H9 (cell line): Measurements from ENCODE around the gene ACADSB. TPM values are rescaled to one million over a fixed set of nuclear protein-coding genes. Genes with fewer than 3 reads are reported as not detected.

ENCODE experiments used
- DNase-seq: peaks from one replicate; pipeline ENCODE4 v3.0.0-alpha.2; 2017
- H2AFZ ChIP-seq: one replicate; pipeline ENCODE4 v1.6.1; 2013; ENCODE audit warnings: mild to moderate bottlenecking, low read length, control low read depth, moderate library complexity
- H2AK5ac ChIP-seq: 2 replicates; pipeline ENCODE4 v1.6.1; 2013; ENCODE audit warnings: low read length, control low read depth, mixed read lengths; ENCODE audit not compliant: insufficient read length
- H2BK120ac ChIP-seq: one replicate; pipeline ENCODE4 v1.6.1; 2013; ENCODE audit warnings: low read depth, mild to moderate bottlenecking, low read length, control low read depth, inconsistent platforms; ENCODE audit not compliant: poor library complexity, severe bottlenecking
- H2BK12ac ChIP-seq: 2 replicates; pipeline ENCODE4 v1.6.1; 2013; ENCODE audit warnings: low read length, control low read depth, mixed read lengths, low read depth; ENCODE audit not compliant: insufficient read length
- H2BK15ac ChIP-seq: 2 replicates; pipeline ENCODE4 v1.6.1; 2013; ENCODE audit warnings: low read depth, low read length, control low read depth
- H2BK20ac ChIP-seq: one replicate; pipeline ENCODE4 v1.6.1; 2013; ENCODE audit warnings: low read depth, mild to moderate bottlenecking, low read length, control low read depth, inconsistent platforms; ENCODE audit not compliant: poor library complexity, severe bottlenecking
- H2BK5ac ChIP-seq: 2 replicates; pipeline ENCODE4 v1.6.1; 2013; ENCODE audit warnings: low read length, control low read depth, mixed read lengths; ENCODE audit not compliant: insufficient read length
- H3K14ac ChIP-seq: 2 replicates; pipeline ENCODE4 v1.6.1; 2013; ENCODE audit warnings: low read length, control low read depth; ENCODE audit not compliant: insufficient read depth
- H3K18ac ChIP-seq: 2 replicates; pipeline ENCODE4 v1.6.1; 2013; ENCODE audit warnings: low read depth, mild to moderate bottlenecking, mixed read lengths, low read length, control low read depth; ENCODE audit not compliant: insufficient read length
- H3K23ac ChIP-seq: 2 replicates; pipeline ENCODE4 v1.6.1; 2013; ENCODE audit warnings: low read length, control low read depth, mixed read lengths, low read depth; ENCODE audit not compliant: insufficient read length
- H3K23me2 ChIP-seq: 2 replicates; pipeline ENCODE4 v1.6.1; 2013; ENCODE audit warnings: low read depth, mild to moderate bottlenecking, mixed read lengths, low read length, control low read depth; ENCODE audit not compliant: insufficient read length, poor library complexity, severe bottlenecking
- H3K27ac ChIP-seq: 2 replicates; pipeline ENCODE4 v1.5.1; 2013; ENCODE audit warnings: low read length, control low read depth, mixed read lengths, low read depth; ENCODE audit not compliant: insufficient read length
- H3K27me3 ChIP-seq: 2 replicates; pipeline ENCODE4 v1.6.1; 2013; ENCODE audit warnings: low read length, control low read depth, inconsistent platforms; ENCODE audit not compliant: insufficient read depth
- H3K4ac ChIP-seq: 2 replicates; pipeline ENCODE4 v1.6.1; 2013; ENCODE audit warnings: low read depth, mild to moderate bottlenecking, control low read depth, inconsistent platforms, low read length, moderate library complexity
- H3K4me1 ChIP-seq: 2 replicates; pipeline ENCODE4 v1.6.1; 2013; ENCODE audit warnings: low read length, control low read depth, inconsistent platforms; ENCODE audit not compliant: insufficient read depth
- H3K4me2 ChIP-seq: 2 replicates; pipeline ENCODE4 v1.6.1; 2013; ENCODE audit warnings: low read length, control low read depth, mixed read lengths; ENCODE audit not compliant: insufficient read length, insufficient read depth
- H3K56ac ChIP-seq: 2 replicates; pipeline ENCODE4 v1.6.1; 2013; ENCODE audit warnings: low read depth, mild to moderate bottlenecking, mixed read lengths, low read length, control low read depth; ENCODE audit not compliant: insufficient read length
- H3K79me1 ChIP-seq: 2 replicates; pipeline ENCODE4 v1.6.1; 2013; ENCODE audit warnings: low read depth, mild to moderate bottlenecking, moderate library complexity, low read length, control low read depth, inconsistent platforms; ENCODE audit not compliant: insufficient read depth, poor library complexity, severe bottlenecking
- H3K79me2 ChIP-seq: 2 replicates; pipeline ENCODE4 v1.6.1; 2013; ENCODE audit warnings: low read length, control low read depth, inconsistent platforms; ENCODE audit not compliant: insufficient read depth
- H3K9ac ChIP-seq: 2 replicates; pipeline ENCODE4 v1.6.1; 2013; ENCODE audit warnings: low read length, control low read depth, mixed read lengths; ENCODE audit not compliant: insufficient read length; ENCODE audit errors: extremely low read depth
- H3K9me3 ChIP-seq: one replicate; pipeline ENCODE4 v1.6.1; 2013; ENCODE audit warnings: low read depth, low read length, inconsistent platforms; ENCODE audit not compliant: control insufficient read depth
- H3T11ph ChIP-seq: one replicate; pipeline ENCODE4 v1.6.1; 2013; ENCODE audit warnings: mild to moderate bottlenecking, low read length, control low read depth, inconsistent platforms
- H4K20me1 ChIP-seq: one replicate; pipeline ENCODE4 v1.6.1; 2013; ENCODE audit not compliant: control insufficient read depth, insufficient read length, insufficient read depth
- H4K5ac ChIP-seq: 2 replicates; pipeline ENCODE4 v1.6.1; 2013; ENCODE audit warnings: low read depth, mild to moderate bottlenecking, mixed read lengths, low read length, control low read depth; ENCODE audit not compliant: insufficient read length
- H4K8ac ChIP-seq: replicated peaks from 2 replicates; pipeline ENCODE4 v1.6.1; 2013; ENCODE audit warnings: low read length, control low read depth, mixed read lengths, low read depth; ENCODE audit not compliant: insufficient read length
- H4K91ac ChIP-seq: 2 replicates; pipeline ENCODE4 v1.6.1; 2013; ENCODE audit warnings: low read depth, mild to moderate bottlenecking, moderate library complexity, mixed read lengths, low read length, control low read depth; ENCODE audit not compliant: insufficient read length
- H3K27ac Mint-ChIP-seq, 3 experiments: 2 replicates in 2 of 3; 3 replicates in 1 of 3; pipeline ENCODE4 v1.8.0; 2020 to 2021; ENCODE audit warnings: mixed read lengths in 3 of 3, mild to moderate bottlenecking in 1 of 3, moderate library complexity in 1 of 3
- H3K27me3 Mint-ChIP-seq: 2 replicates; pipeline ENCODE4 v1.8.0; 2021; ENCODE audit warnings: low read depth, mild to moderate bottlenecking, moderate library complexity, mixed read lengths
- H3K36me3 Mint-ChIP-seq, 3 experiments: 2 replicates in 2 of 3; 3 replicates in 1 of 3; pipeline ENCODE4 v1.8.0; 2020 to 2021; ENCODE audit warnings: low read depth in 3 of 3, mixed read lengths in 3 of 3; ENCODE audit not compliant: insufficient read depth in 1 of 3
- H3K4me1 Mint-ChIP-seq, 2 experiments: 2 replicates each; pipeline ENCODE4 v1.8.0; 2020; ENCODE audit warnings: mixed read lengths in 2 of 2
- H3K4me3 Mint-ChIP-seq, 2 experiments: 2 replicates in 1 of 2; 3 replicates in 1 of 2; pipeline ENCODE4 v1.8.0; 2020 to 2021; ENCODE audit warnings: mild to moderate bottlenecking in 2 of 2, mixed read lengths in 2 of 2, moderate library complexity in 1 of 2
- H3K9me3 Mint-ChIP-seq, 2 experiments: 2 replicates in 1 of 2; 3 replicates in 1 of 2; pipeline ENCODE4 v1.8.0; 2020; ENCODE audit warnings: mild to moderate bottlenecking in 2 of 2, mixed read lengths in 2 of 2, moderate library complexity in 1 of 2
- CTCF ChIP-seq: fragments of 200-600 bp; sonication (generic); conservative IDR thresholded peaks from 3 replicates; pipeline ENCODE4 v1.8.0; 2021; ENCODE audit warnings: antibody characterized with exemption, mild to moderate bottlenecking
- WGBS: extraction: QIAGEN DNeasy Blood & Tissue Kit; methylation state at CpG from one replicate; pipeline ENCODE4 v1.1.7; 2013; ENCODE audit warnings: missing lambda C conversion rate, low lambda C conversion rate, mixed read lengths; ENCODE audit not compliant: insufficient read length; ENCODE audit errors: extremely low coverage; 5-methylcytosine and 5-hydroxymethylcytosine counted together
- total RNA-seq: library from RNA; stranded (reverse); gene quantifications from 2 replicates; pipeline ENCODE4 v1.2.1, GENCODE V29; 2021

The ACADSB gene
- total RNA-seq, 1 experiment from 2014 or later: 35.1 TPM

- WGBS: no CpG with 5 or more reads among the region's 7 CpGs
- H2BK5ac ChIP-seq: no peak overlapping the region
- peak overlapping the region in 1 of 3 experiments; percentile 84; a peak in 2 of 7 replicates for H3K27ac Mint-ChIP-seq
- H3K27me3 ChIP-seq: no peaks in the 10 kb centered on the region; the same call in 1 of the 2 replicates
- no peaks in the 10 kb centered on the region; the same call in none of the 2 replicates for H3K27me3 Mint-ChIP-seq
- H3T11ph ChIP-seq: no peak overlapping the region
- H3K9me3 ChIP-seq: no peaks in the 10 kb centered on the region
- no peak overlapping the region for H4K91ac ChIP-seq
- H3K79me2 ChIP-seq: no peaks in the 10 kb centered on the region
- H2BK20ac ChIP-seq: no peak overlapping the region
- H3K4ac ChIP-seq: no peak overlapping the region
- H2AFZ ChIP-seq: no peak overlapping the region
- H3K27ac ChIP-seq: no peak overlapping the region
- no peak for TF ChIP-seq CTCF
- no peak overlapping the region for H2BK15ac ChIP-seq
- peaks cover 19% of the 10 kb centered on the region for H3K4me1 ChIP-seq
- DNase-seq: no peak
- no peak overlapping the region for H2BK12ac ChIP-seq
- H3K36me3 Mint-ChIP-seq: peaks cover 4 to 22% (median 7%) of the 10 kb centered on the region in 3 experiments
- H3K18ac ChIP-seq: no peak overlapping the region
- no peak overlapping the region for H2AK5ac ChIP-seq
- H3K4me2 ChIP-seq: no peak overlapping the region
- H2BK120ac ChIP-seq: no peak overlapping the region
- no peak overlapping the region for H3K56ac ChIP-seq
- no peak overlapping the region for H3K14ac ChIP-seq
- H3K9me3 Mint-ChIP-seq: peaks cover 4 to 13% of the 10 kb centered on the region in 2 experiments; a peak in 3 of 5 replicates
- no peak overlapping the region for H3K9ac ChIP-seq
- no peaks in the 10 kb centered on the region for H3K79me1 ChIP-seq
- no peak overlapping the region for H4K8ac ChIP-seq
- no peak overlapping the region for H3K23ac ChIP-seq
- H3K4me1 Mint-ChIP-seq: peaks cover 69 to 76% of the 10 kb centered on the region in 2 experiments
- H4K5ac ChIP-seq: no peak overlapping the region
- peak overlapping the region in 1 of 2 experiments; percentile 38; a peak in 2 of 5 replicates for H3K4me3 Mint-ChIP-seq
- H3K23me2 ChIP-seq: no peaks in the 10 kb centered on the region
- H4K20me1 ChIP-seq: no peaks in the 10 kb centered on the region
These were observed 9.7 kb downstream of the ACADSB start for GRCh38 chr10:123018531-123018930.
